Endothelial cell of umbilical vein (primary cell): ENCODE measurements around the gene RHBDF1. TPM values are rescaled to one million over a fixed set of nuclear protein-coding genes. Genes with fewer than 3 reads are reported as not detected.

Source experiments
- BruUV-seq: library from RNA; stranded (reverse); fragments of 400-500 nt; replicated peaks from 2 replicates; lab custom pipeline; 2021; lab: Mats Ljungman, UMichigan
- CTCF ChIA-PET: fragments of 300-600, 350-600 bp; sonication (Branson Sonifier 250); formaldehyde crosslinking; loops from one replicate; lab custom pipeline; 2021; ENCODE audit warnings: antibody characterized with exemption, inconsistent platforms; lab: Charles Lee
- POLR2A ChIA-PET: fragments of 300-600, 350-600 bp; sonication (Branson Sonifier 250); formaldehyde crosslinking; loops from one replicate; lab custom pipeline; 2021; ENCODE audit warnings: antibody characterized with exemption, inconsistent platforms; lab: Charles Lee
- DNase-seq: peaks from one replicate; pipeline ENCODE4 v3.0.0-alpha.2; 2011; ENCODE audit warnings: low read depth, low spot score
- FAIRE-seq: peaks from 2 replicates; lab custom pipeline; 2011; peaks lifted over from hg19 to GRCh38; lab: Jason Lieb, UNC
- H2AFZ ChIP-seq: 2 replicates; pipeline ENCODE4 v1.6.0; 2012; ENCODE audit warnings: low read depth, low read length, control low read depth, inconsistent platforms
- H3K27ac ChIP-seq: 2 replicates; pipeline ENCODE4 v1.5.1; 2011; ENCODE audit warnings: low read depth, mild to moderate bottlenecking, control low read depth, low read length, moderate library complexity; ENCODE audit not compliant: insufficient read depth
- H3K27me3 ChIP-seq, 2 experiments: 2 replicates each; pipeline versions ENCODE4 v1.6.0 to v1.6.1; 2011; ENCODE audit warnings: low read length in 2 of 2, mixed read lengths in 1 of 2; ENCODE audit not compliant: control insufficient read depth in 2 of 2, insufficient read depth in 2 of 2
- H3K36me3 ChIP-seq, 2 experiments: 2 replicates in 1 of 2; 3 replicates in 1 of 2; pipeline ENCODE4 v1.5.1; 2011; ENCODE audit warnings: low read length in 2 of 2, mild to moderate bottlenecking in 1 of 2, moderate library complexity in 1 of 2; ENCODE audit not compliant: control insufficient read depth in 2 of 2, insufficient read depth in 2 of 2; ENCODE audit errors: extremely low read depth in 1 of 2
- H3K4me1 ChIP-seq: 3 replicates; pipeline ENCODE4 v1.5.1; 2011; ENCODE audit warnings: mild to moderate bottlenecking, low read length; ENCODE audit not compliant: control insufficient read depth, insufficient read depth; ENCODE audit errors: extremely low read depth
- H3K4me2 ChIP-seq: 2 replicates; pipeline ENCODE4 v1.6.1; 2011; ENCODE audit warnings: low read length, control low read depth, mixed read lengths; ENCODE audit not compliant: insufficient read depth
- H3K4me3 ChIP-seq, 3 experiments: fragments of 200-600 bp in 1 of 3; sonication (generic), shearing (Covaris generic) in 1 of 3; replicated peaks in 1 of 3; 2 replicates each; pipeline ENCODE4 v1.5.1; 2011 to 2016; ENCODE audit warnings: control low read depth in 3 of 3, low read length in 3 of 3, mild to moderate bottlenecking in 2 of 3, inconsistent platforms in 1 of 3, low read depth in 1 of 3, moderate library complexity in 1 of 3; ENCODE audit not compliant: insufficient read depth in 1 of 3
- H3K79me2 ChIP-seq: 2 replicates; pipeline ENCODE4 v1.6.0; 2012; ENCODE audit warnings: low read length, inconsistent platforms; ENCODE audit not compliant: control insufficient read depth, insufficient read depth
- H3K9ac ChIP-seq: replicated peaks from 2 replicates; pipeline ENCODE3; 2011; ENCODE audit warnings: low read length, control low read depth; ENCODE audit not compliant: insufficient read depth; ENCODE audit errors: extremely low read depth
- H3K9me1 ChIP-seq: replicated peaks from 3 replicates; pipeline ENCODE4 v1.6.0; 2011; ENCODE audit warnings: mild to moderate bottlenecking, low read length; ENCODE audit not compliant: control insufficient read depth, insufficient read depth; ENCODE audit errors: extremely low read depth
- H3K9me3 ChIP-seq: replicated peaks from 2 replicates; pipeline ENCODE4 v1.5.1; 2012; ENCODE audit warnings: low read length, inconsistent platforms; ENCODE audit not compliant: control insufficient read depth, insufficient read depth
- H4K20me1 ChIP-seq: replicated peaks from 2 replicates; pipeline ENCODE3; 2011; ENCODE audit warnings: mild to moderate bottlenecking, low read length; ENCODE audit not compliant: control insufficient read depth, insufficient read depth; ENCODE audit errors: extremely low read depth
- GATA2 ChIP-seq: IDR thresholded peaks from 2 replicates; pipeline ENCODE4 v1.7.0; 2011; ENCODE audit warnings: low read depth, mild to moderate bottlenecking, moderate library complexity, mixed read lengths, low read length; ENCODE audit not compliant: insufficient read length, insufficient read depth
- POLR2A ChIP-seq: IDR thresholded peaks from 2 replicates; pipeline ENCODE4 v1.6.1; 2012; ENCODE audit warnings: low read depth, mild to moderate bottlenecking, control low read depth, low read length
- POLR2AphosphoS5 ChIP-seq: IDR thresholded peaks from 2 replicates; pipeline ENCODE4 v1.6.1; 2012; ENCODE audit warnings: low read depth, mild to moderate bottlenecking, control low read depth, low read length, moderate library complexity; ENCODE audit not compliant: insufficient read depth
- dilution Hi-C: fragments of 300-500 bp; cut with MboI; formaldehyde crosslinking; loops from one replicate; pipeline ENCODE4 v1.15.0; 2019; ENCODE audit warnings: low sequenced_read_pairs; ENCODE audit not compliant: extremely low pct_ligation_motif_present
- intact Hi-C: fragments of 100-400 bp; cut with micrococcal nuclease; formaldehyde crosslinking; loops from one replicate; pipeline ENCODE4 v1.10.0; 2022
- polyA plus RNA-seq, 4 experiments: library from polyadenylated mRNA; depleted of rRNA in 3 of 4; stranded (reverse) in 3 of 4; unstranded in 1 of 4; fragments of >200 nt; gene quantifications; 2 replicates each; pipeline versions ENCODE4 v1.2.1 to v1.2.3, GENCODE V29; 2011 to 2012; ENCODE audit warnings: missing spikeins in 1 of 4
- total RNA-seq: library from RNA; stranded (reverse); gene quantifications from 2 replicates; pipeline ENCODE4 v1.2.3, GENCODE V29; 2021
- TF ChIP-seq, protein P1 (sequence below): IDR thresholded peaks from 2 replicates; pipeline ENCODE4 v1.6.1; 2011; ENCODE audit not compliant: insufficient read depth, insufficient read length

RHBDF1 gene
- total and polyA plus RNA-seq, 2 donors (not counting 3 experiments of a cell fraction or from before 2014, with no cell fraction given), result 57.0 to 113 TPM

DNA sequence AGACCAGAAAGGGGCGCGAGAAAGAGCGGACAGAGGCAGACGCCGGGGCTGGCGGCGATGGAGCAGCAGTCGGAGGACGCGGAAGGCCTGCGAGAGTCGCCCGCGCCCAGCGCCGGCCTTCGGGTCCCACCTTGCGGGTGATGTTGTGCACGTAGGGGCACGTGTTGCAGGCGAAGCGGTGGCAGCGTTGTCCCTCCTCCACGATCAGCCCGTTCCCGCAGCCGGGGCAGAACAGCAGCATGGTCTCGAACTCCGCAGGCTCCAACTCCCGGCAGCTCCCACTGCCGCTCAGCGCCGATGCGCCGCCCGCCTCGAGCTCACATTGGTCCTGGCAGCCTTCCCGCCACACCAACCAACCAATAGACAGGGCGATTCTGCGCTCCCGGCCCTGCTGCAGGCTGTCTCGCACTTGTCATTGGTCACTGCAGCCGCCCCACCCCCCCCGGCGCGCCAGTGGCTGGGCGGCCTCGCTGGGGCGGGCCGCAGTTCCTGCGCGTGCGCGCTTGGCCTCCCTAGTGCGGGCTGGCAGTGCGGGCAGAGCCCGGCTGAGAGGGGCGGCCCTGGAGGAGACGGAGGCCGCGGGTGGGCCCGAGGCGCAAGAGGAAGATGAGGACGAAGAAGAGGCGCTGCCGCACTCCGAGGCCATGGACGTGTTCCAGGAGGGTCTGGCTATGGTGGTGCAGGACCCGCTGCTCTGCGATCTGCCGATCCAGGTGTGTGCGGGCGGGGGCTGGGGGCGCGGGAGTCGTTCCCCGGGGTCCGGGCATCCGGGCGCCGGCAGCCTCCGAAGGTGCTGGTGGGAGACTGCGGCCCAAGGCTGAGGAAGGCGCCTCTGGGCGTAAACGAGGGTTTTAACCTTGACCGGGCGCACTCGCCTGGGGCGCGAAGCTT is 18.8 kb downstream of the RHBDF1 start, which contains the start of the genes POLR3K and SNRNP25:
POLR3K (minus strand) TSS at position 263 of the 891 bp plus-strand sequence; CDS start at position 241, 22 bp downstream.
SNRNP25 (plus strand) TSS at position 483 of the 891 bp plus-strand sequence; CDS start at position 672, 189 bp downstream.
- TF ChIP-seq POLR2A (peak; percentile 86), GATA2 (no peak), POLR2AphosphoS5 (peak; percentile 63)
- TF ChIP-seq, protein P1, sequence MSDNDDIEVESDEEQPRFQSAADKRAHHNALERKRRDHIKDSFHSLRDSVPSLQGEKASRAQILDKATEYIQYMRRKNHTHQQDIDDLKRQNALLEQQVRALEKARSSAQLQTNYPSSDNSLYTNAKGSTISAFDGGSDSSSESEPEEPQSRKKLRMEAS, result no peak
- peaks cover 0 to 23% of the 10 kb centered on the region in 2 experiments for H3K36me3 ChIP-seq
- peak within 1 kb of the TSS; percentile 32 for H2AFZ ChIP-seq
- H3K9me1 ChIP-seq, result no peaks in the 10 kb centered on the region
- FAIRE-seq (peak; percentile 99), DNase-seq (peak; percentile 98)
- H3K4me1 ChIP-seq, result peaks cover 5% of the 10 kb centered on the region
- peak within 1 kb of the TSS; percentile 20 to 59 (median 49) for H3K4me3 ChIP-seq
- no peak within 1 kb of the TSS for H3K27ac ChIP-seq
- intact Hi-C loops (loop anchor here (1.0 to 2.0 kb wide), 2 partner anchors 23 to 31 kb away; no protein-coding TSS in a partner anchor), dilution Hi-C loops (no loop called here)
- H3K79me2 ChIP-seq, result peaks cover 16% of the 10 kb centered on the region
- no peaks in the 10 kb centered on the region for H4K20me1 ChIP-seq
- peak within 1 kb of the TSS; percentile 33 for H3K4me2 ChIP-seq
- H3K9me3 ChIP-seq, result no peaks in the 10 kb centered on the region
- ChIA-PET POLR2A (no interaction called here), CTCF (interaction anchor here (0.6 to 1.7 kb wide), 10 partner anchors 9 to 308 kb away, joined by 3 to 20 read pairs (median 4); no protein-coding TSS in a partner anchor)
- BruUV-seq, result no TSS peak
- no peaks in the 10 kb centered on the region for H3K27me3 ChIP-seq
- H3K9ac ChIP-seq, result peak within 1 kb of the TSS; percentile 35
